Ovary (tissue), 3 donors: Measurements from ENCODE around the gene C19orf47.

ENCODE experiments used
- CTCF ChIP-seq, 3 donors: fragments of 450-650 bp in 2 of 3; fragments of 200-600 bp in 1 of 3; IDR thresholded peaks; one replicate each; pipeline versions ENCODE4 v1.5.1 to v1.8.0; 2016 to 2022; ENCODE audit warnings: antibody characterized with exemption in 3 of 3, mild to moderate bottlenecking in 1 of 3
- POLR2A ChIP-seq: fragments of 450-650 bp; IDR thresholded peaks from one replicate; pipeline ENCODE4 v1.6.1; 2017; ENCODE audit warnings: antibody characterized with exemption, mild to moderate bottlenecking, moderate library complexity
- donor health status: DM: no; HTN: no; CAD: no.

DNA sequence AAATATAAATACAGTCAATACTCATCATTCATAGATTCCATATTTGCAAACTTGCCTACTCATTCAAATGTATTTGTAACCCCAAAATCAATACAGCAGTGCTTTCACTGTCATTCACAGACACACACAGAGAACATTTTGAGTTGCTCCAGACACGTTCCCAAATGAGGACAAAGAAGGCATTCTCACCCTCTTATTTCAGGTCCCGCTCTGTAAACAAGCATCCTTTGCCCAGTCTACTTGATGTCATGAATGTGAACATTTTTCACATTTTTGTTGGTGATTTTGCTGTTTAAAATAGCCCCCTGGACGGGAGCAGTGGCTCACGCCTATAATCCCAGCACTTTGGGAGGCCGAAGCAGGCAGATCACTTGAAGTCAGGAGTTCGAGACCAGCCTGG is 15.5 kb downstream of the C19orf47 start:
- TF ChIP-seq CTCF (IDR thresholded peaks at IDR 0.05) (no peak), POLR2A (no peak)
